Measurements from ENCODE around the gene TTC9C. TPM values are rescaled to one million over a fixed set of nuclear protein-coding genes. Genes with fewer than 3 reads are reported as not detected.

The TTC9C gene
- total and polyA plus RNA-seq, 2 of the 13 experiments (the other 11 are each of a cell fraction or from before 2014, with no cell fraction given) = 28.0 to 36.4 TPM

DNA sequence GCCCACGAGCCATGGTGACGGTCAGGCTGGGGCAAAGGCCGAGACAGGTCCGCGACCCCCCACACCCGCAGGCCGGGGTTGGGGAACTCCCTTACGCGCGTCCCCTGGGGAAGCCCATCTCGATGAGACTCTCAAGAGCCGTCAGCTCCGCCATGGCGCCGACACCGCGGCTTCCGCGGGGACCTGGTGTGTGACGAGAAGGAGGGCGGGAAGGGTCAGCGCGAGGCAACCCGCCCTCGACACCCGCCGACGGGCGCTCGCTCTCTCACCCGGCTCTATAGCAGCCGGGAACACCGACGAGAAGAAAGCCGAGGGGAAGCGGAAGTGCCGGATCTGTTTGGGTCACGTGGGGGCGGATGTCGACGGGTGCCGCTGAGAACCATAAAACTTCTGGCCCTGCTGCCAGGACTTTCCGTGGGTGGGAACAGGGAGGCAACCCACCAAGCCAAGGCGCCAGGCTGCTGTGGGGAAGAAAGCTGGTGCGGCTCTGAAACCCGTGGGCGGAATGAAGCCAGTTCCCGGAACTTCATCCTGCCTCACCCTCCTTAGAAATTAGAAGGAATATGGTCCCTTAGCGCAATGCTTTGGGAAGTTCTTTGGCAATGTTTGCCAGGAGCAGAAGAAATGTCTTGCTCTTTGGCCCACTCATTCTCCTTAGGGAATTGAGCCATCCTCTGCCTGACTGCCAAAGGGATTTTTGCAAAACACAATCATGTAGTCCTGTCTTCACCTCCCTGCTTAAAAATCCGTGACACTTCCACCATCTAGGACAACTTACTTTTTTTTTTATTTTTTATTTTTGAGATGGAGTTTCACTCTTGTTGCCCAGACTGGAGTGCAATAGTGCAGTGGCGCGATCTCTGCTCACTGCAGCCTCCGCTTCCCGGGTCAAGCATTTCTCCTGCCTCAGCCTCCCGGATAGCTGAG, 49.3 kb upstream of the TTC9C start, which contains the start of gene UBXN1 (continued):
- TF ChIP-seq, protein P1, sequence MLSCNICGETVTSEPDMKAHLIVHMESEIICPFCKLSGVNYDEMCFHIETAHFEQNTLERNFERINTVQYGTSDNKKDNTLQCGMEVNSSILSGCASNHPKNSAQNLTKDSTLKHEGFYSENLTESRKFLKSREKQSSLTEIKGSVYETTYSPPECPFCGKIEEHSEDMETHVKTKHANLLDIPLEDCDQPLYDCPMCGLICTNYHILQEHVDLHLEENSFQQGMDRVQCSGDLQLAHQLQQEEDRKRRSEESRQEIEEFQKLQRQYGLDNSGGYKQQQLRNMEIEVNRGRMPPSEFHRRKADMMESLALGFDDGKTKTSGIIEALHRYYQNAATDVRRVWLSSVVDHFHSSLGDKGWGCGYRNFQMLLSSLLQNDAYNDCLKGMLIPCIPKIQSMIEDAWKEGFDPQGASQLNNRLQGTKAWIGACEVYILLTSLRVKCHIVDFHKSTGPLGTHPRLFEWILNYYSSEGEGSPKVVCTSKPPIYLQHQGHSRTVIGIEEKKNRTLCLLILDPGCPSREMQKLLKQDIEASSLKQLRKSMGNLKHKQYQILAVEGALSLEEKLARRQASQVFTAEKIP (CRISPR knock-in tag; IDR thresholded peaks at IDR 0.05; ENCODE audit: borderline replicate concordance) = no peak
- TF ChIP-seq NFE2L1 (CRISPR knock-in tag; IDR thresholded peaks at IDR 0.05; ENCODE audit: borderline replicate concordance) (no peak), ZMAT3 (CRISPR knock-in tag; conservative IDR thresholded peaks at IDR 0.05) (no peak; the same call in 1 of the 2 replicates), ZNF101 (CRISPR knock-in tag; IDR thresholded peaks at IDR 0.05; ENCODE audit: borderline replicate concordance, low read depth) (no peak), ZNF615 (CRISPR knock-in tag; IDR thresholded peaks at IDR 0.05; ENCODE audit: borderline replicate concordance) (no peak), ZNF7 (CRISPR knock-in tag; IDR thresholded peaks at IDR 0.05) (no peak), HMG20B (CRISPR knock-in tag; conservative IDR thresholded peaks at IDR 0.05) (0 out of 2 replicates have a peak, but pooled peaks have one; percentile 8), U2AF1 (optimal IDR thresholded peaks at IDR 0.05; ENCODE audit: low read depth, low read length) (no peak), ERF (CRISPR knock-in tag; IDR thresholded peaks at IDR 0.05) (peak; percentile 63; the same call in 1 of the 2 replicates), ZNF839 (CRISPR knock-in tag; IDR thresholded peaks at IDR 0.05; ENCODE audit: borderline replicate concordance) (0 out of 2 replicates have a peak, but pooled peaks have one; percentile 67), SMARCC2 (IDR thresholded peaks at IDR 0.05) (no peak), RXRA (CRISPR knock-in tag; IDR thresholded peaks at IDR 0.05) (peak; percentile 49; the same call in 1 of the 2 replicates), ZNF292 (CRISPR knock-in tag; IDR thresholded peaks at IDR 0.05; ENCODE audit: borderline replicate concordance, low read depth) (no peak), ZFP36L1 (CRISPR knock-in tag; IDR thresholded peaks at IDR 0.05) (no peak), DMAP1 (CRISPR knock-in tag; IDR thresholded peaks at IDR 0.05) (peak; percentile 24; the same call in 1 of the 2 replicates), ZNF781 (CRISPR knock-in tag; IDR thresholded peaks at IDR 0.05; ENCODE audit: borderline replicate concordance, not compliant biosample characterization) (peak; percentile 27)
- TF ChIP-seq, protein P2, sequence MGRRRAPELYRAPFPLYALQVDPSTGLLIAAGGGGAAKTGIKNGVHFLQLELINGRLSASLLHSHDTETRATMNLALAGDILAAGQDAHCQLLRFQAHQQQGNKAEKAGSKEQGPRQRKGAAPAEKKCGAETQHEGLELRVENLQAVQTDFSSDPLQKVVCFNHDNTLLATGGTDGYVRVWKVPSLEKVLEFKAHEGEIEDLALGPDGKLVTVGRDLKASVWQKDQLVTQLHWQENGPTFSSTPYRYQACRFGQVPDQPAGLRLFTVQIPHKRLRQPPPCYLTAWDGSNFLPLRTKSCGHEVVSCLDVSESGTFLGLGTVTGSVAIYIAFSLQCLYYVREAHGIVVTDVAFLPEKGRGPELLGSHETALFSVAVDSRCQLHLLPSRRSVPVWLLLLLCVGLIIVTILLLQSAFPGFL (CRISPR knock-in tag; IDR thresholded peaks at IDR 0.05) = no peak
- TF ChIP-seq, protein P3, sequence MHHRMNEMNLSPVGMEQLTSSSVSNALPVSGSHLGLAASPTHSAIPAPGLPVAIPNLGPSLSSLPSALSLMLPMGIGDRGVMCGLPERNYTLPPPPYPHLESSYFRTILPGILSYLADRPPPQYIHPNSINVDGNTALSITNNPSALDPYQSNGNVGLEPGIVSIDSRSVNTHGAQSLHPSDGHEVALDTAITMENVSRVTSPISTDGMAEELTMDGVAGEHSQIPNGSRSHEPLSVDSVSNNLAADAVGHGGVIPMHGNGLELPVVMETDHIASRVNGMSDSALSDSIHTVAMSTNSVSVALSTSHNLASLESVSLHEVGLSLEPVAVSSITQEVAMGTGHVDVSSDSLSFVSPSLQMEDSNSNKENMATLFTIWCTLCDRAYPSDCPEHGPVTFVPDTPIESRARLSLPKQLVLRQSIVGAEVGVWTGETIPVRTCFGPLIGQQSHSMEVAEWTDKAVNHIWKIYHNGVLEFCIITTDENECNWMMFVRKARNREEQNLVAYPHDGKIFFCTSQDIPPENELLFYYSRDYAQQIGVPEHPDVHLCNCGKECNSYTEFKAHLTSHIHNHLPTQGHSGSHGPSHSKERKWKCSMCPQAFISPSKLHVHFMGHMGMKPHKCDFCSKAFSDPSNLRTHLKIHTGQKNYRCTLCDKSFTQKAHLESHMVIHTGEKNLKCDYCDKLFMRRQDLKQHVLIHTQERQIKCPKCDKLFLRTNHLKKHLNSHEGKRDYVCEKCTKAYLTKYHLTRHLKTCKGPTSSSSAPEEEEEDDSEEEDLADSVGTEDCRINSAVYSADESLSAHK (CRISPR knock-in tag; IDR thresholded peaks at IDR 0.05; ENCODE audit: borderline replicate concordance) = 0 out of 2 replicates have a peak, but pooled peaks have one; percentile 67
- TF ChIP-seq, protein P4, sequence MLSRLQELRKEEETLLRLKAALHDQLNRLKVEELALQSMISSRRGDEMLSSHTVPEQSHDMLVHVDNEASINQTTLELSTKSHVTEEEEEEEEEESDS (CRISPR knock-in tag; IDR thresholded peaks at IDR 0.05; ENCODE audit: borderline replicate concordance) = no peak
- TF ChIP-seq, protein P5, sequence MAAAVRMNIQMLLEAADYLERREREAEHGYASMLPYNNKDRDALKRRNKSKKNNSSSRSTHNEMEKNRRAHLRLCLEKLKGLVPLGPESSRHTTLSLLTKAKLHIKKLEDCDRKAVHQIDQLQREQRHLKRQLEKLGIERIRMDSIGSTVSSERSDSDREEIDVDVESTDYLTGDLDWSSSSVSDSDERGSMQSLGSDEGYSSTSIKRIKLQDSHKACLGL (CRISPR knock-in tag; IDR thresholded peaks at IDR 0.05) = peak; percentile 81
- TF ChIP-seq, protein P6, sequence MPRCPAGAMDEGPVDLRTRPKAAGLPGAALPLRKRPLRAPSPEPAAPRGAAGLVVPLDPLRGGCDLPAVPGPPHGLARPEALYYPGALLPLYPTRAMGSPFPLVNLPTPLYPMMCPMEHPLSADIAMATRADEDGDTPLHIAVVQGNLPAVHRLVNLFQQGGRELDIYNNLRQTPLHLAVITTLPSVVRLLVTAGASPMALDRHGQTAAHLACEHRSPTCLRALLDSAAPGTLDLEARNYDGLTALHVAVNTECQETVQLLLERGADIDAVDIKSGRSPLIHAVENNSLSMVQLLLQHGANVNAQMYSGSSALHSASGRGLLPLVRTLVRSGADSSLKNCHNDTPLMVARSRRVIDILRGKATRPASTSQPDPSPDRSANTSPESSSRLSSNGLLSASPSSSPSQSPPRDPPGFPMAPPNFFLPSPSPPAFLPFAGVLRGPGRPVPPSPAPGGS (CRISPR knock-in tag; IDR thresholded peaks at IDR 0.05) = 0 out of 2 replicates have a peak, but pooled peaks have one; percentile 35
